Activated CD8-positive, alpha-beta memory T cell treated with anti-CD3 and anti-CD28 coated beads, Interleukin-2, amount 50 U/mL, for 1 hour (primary cell): ENCODE measurements around the gene OR4F6.

Experiments
- DNase-seq: peaks from one replicate; pipeline ENCODE4 v3.0.0-alpha.2; 2020; ENCODE audit errors: extremely low read depth

The OR4F6 gene

DNA sequence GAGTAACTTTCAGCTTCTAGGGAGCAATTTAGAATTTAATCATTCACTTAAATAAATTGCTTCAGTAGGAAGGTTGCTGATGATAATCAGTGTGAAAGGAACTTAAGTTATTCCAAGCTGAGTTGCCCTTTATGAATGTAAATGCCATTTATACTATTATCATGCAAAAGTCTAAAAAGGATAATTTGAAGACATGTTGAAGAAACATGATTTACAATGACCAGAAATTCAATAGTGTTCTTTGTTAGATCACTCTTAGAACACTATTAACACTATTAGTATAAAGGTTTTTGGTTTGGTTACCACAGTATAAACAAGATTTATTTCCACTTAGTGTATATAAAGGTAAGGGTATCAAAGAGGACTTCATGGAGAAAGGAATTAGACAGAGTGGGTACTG lies 1.6 kb downstream of the OR4F6 start:
- DNase-seq = no peak

DNA sequence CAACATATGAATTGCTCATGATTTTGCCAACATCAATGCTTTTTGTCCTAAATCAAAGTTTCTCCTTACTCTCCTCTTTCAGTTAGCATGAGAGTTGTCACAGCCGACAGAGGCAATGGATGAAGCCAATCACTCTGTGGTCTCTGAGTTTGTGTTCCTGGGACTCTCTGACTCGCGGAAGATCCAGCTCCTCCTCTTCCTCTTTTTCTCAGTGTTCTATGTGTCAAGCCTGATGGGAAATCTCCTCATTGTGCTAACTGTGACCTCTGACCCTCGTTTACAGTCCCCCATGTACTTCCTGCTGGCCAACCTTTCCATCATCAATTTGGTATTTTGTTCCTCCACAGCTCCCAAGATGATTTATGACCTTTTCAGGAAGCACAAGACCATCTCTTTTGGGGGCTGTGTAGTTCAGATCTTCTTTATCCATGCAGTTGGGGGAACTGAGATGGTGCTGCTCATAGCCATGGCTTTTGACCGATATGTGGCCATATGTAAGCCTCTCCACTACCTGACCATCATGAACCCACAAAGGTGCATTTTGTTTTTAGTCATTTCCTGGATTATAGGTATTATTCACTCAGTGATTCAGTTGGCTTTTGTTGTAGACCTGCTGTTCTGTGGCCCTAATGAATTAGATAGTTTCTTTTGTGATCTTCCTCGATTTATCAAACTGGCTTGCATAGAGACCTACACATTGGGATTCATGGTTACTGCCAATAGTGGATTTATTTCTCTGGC lies 2.5 kb downstream of the OR4F6 start:
- no peak for DNase-seq

DNA sequence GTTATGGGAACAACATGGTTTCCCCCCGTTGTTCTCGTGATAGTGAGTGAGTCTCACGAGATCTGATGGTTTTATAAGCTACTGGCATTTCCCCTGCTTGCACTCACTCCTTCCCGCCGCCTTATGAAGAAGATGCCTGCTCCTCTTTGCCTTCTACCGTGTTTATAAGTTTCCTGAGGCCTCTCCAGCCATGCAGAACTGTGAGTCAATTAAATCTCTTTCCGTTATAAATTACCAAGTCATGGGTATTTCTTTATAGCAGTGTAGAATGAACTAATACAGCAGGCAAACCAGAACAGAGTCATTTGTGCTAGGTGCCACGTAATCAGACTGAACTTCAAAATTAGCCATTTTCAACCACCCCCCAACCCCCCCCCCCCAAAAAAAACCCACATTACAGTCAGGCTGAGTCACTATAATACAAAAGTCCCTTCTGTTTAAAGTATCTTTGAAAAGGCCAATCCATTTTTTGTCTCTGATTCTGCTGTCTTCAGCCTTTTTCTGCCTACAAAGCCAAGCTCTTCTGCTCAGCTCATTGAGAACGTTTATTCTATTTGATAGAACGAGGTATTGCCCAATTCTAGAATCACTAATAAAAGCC lies 4.1 kb downstream of the OR4F6 start:
- no peak for DNase-seq

DNA sequence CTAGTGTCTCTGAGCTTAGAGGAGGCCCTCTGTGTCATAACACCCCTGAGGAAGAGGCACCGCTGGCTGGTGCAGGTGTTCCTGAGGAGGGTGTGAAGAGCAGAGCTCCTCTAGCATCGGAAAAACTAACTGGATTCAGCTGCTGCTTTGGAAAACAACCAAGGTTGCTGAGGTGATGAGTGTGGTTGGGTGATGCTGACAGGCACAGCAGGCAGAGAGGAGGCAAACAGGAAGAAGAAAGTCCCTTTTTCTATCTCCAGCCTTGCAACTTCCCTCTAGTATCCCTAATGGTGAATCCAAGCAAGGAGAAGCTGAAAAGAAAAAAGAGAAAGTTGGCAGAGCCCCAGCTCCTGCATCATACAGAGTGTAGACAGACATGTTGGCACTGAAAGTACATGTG lies 4.9 kb downstream of the OR4F6 start:
- no peak for DNase-seq

DNA sequence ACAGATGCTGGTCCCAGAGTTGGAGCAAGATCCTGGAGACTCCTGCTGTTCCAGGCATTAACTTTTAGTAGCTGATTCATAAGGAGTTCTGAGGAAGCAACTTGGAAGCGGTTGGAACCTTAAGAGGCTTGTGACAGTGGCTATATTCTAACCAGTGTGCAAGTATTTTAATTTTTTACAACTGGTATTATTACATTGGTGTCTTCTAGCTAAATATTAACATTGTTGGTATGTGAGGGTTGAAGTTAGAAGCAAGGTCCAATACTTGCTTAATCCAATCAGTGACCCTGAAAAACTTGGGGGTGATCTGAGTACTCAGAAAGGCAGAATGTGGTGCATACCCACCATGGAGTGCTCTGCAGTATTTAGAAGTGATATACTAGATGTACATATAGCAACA lies 7.1 kb downstream of the OR4F6 start:
- no peak for DNase-seq

DNA sequence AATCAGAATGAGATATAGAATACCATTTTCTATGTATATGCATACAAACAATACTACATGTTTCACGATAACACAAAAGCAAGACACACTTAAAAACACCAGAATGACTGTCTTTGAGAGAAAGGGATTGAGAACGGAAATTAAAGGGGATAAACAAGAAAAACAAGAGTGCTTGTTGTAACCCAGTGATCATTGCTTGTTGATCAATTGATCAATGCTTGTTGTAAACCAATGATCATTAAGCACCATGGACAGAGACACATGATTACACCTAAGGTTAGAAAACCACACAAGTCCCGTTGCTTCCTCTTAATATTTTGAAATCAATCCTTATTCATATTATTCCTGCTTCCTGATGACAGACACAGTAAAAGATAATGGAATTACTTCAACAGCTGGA lies 7.6 kb downstream of the OR4F6 start:
- DNase-seq = no peak

DNA sequence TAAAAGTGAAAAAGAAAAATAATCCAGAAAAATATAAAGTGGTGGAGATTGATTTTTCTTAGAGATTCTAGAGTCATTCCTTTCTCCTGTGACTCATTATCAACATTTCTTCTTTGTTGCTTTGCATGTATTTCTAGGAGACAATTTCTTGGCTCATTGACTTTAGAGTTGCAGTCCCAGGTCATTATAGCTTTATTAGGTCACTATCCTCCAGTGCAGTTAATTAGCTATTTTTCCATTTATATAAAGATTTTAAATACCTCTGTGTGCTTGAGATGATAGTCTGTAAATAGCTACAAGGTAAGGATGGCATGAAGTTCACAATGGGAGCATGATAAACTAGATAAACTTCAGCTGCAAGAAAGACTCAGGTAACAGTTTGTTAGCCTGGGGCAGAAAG lies 8.6 kb downstream of the OR4F6 start, which contains the start of gene OR4F15:
OR4F15 (plus strand) TSS at position 301 of the 400 bp plus-strand sequence. CDS start 5,985 bp downstream, outside the sequence.
- DNase-seq = no peak

DNA sequence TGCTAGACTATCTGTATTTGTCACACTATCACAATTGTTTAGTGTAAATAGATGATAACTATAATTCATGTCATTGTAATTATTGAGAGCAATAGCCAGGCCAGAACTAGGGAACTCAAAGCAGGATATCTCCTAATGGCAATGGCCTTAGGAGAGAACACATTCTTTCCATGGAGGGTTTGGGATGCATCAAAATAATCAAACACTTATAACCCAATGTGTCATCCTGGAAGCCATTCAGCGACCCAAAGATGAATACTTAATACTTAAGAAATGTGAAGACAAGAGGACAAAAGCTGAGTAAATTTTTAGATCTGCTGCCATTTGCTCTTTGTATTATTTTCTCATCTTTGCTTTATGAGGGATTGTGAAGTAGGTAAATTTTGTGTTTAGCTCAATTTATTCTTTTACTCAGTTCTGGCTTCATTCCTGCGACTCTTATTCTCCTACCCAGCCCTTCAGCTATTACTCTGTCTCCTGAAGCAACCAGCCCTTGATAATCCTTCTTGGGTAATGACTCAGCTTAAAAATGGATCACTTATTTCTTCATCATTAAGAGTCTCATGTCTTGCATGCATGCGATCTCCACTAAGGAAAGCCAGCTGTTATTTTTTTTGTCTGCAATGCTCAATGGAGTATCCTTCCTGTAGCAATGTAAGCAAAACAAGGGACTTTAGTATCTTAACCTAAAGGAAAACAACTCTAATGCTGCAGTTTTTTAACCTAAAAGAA lies 10.7 kb downstream of the OR4F6 start:
- DNase-seq = no peak

DNA sequence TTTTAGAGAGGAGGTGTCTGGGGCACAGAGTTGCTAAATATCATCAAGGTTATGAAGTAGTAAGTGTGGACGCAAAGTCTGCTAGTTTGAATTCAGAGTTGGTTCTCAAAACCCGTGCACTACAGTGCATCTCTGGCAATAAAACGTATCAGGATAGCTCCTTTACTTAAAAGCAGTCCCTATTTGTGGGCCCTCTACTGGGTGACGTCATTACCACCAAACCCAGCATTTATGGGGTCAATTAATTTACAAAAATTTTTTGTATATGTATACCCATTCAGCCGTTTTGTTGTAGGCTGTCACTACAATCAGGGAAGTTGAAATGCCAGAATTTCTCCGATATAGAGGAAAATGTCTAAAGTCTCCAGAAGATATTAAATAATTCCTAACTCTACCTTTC lies 17.5 kb downstream of the OR4F6 start:
- no peak for DNase-seq

DNA sequence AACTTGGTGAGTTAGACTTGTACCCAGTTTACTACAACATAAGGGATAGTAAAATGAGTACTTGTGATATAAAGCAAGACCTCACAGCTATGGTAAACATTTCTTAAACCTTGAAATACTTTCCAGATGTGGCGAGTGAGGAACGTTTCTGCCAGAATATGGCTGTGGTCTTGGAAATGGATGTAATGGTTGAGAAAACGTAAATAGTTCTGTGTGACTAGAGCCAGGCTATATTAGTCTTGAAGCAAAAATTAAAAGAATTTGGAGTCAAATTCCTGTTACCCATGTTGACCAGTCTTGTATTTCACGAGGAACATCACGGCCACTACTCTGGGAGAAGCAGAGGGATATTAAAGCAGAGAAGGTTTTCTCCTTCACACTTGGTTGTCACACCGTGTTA lies 23.9 kb downstream of the OR4F6 start:
- DNase-seq = no peak

DNA sequence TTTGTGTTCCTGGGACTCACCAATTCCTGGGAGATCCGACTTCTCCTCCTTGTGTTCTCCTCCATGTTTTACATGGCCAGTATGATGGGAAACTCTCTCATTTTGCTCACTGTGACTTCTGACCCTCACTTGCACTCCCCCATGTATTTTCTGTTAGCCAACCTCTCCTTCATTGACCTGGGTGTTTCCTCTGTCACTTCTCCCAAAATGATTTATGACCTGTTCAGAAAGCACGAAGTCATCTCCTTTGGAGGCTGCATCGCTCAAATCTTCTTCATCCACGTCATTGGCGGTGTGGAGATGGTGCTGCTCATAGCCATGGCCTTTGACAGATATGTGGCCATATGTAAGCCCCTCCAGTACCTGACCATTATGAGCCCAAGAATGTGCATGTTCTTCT lies 25.5 kb downstream of the OR4F6 start:
- DNase-seq = no peak

DNA sequence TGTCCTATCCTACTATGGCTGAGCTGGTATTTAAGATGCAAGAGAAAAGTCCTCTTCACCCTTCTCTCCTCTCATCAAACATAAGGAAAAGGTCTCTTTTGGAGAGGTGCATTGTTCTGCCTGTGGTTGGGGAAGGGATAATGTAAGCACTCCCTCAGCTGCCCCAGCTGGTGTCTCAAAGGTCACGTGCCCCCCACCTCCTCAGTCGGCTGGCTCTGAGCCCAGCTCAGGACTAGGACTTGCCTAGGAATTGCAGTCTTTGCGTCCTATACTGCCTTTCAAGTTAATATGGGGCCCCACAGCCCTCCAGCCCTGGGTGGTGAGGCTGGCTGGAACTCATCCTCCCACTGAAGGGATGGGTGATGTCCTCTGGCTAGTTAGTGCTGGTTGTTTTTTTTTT lies 38.3 kb downstream of the OR4F6 start:
- no peak for DNase-seq

DNA sequence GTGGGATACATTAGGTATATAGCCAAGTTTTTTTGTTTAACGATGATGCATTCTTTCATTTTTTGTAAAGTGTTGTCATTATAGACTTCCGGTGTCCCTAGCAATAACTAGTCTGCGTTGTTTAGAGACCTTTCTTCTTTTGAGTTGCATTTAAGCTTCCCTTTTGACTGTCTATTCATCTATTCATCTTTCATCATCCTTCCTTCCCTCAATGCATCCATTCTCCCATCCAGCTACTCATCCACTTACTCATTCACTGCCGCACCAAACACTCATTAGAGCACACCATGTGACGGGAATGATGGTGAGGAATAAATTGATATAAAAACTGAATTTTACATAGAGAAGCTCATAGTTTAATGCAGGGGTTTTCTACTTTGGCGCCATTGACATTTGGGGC lies 41.6 kb downstream of the OR4F6 start:
- DNase-seq = no peak

DNA sequence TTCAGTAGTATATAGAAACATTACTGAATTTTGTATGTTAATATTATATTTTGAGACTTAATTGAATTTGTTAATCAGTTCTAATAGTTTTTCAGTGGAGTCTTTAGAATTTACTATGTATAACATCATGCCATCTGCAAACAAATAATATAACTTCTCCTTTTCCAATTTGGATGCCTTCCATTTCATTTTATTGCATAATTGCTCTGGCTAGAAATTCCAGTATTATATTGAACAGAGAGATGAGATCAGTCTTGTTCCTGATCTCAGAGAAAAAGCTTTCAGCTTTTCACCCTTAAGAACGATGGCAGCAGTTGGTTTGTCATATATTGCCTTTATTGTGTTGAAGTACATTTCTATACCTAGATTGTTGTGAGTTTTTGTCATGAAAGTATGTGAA lies 49.0 kb downstream of the OR4F6 start:
- DNase-seq = no peak
